DMS153 (cell line): ENCODE measurements around the gene NRGN.

Experiments used
- DNase-seq: peaks from one replicate; lab custom pipeline; 2025; lab: John Stamatoyannopoulos, UW

Gene NRGN

GRCh38 chr11:124791626-124792341, 52.0 kb downstream of the NRGN start:
- no peak for DNase-seq

- DNase-seq, result no peak
These were observed 53.9 kb downstream of the NRGN start for GRCh38 chr11:124793466-124794278.

GRCh38 chr11:124796312-124796711, 56.6 kb downstream of the NRGN start:
- no peak for DNase-seq
